ENCODE results near the gene HSPB8.

Gene HSPB8

GRCh38 chr12:119145367-119145766 is 33.4 kb upstream of the HSPB8 start:
- no peak overlapping the region for H3K4me3 ChIP-seq (replicated peaks; ENCODE audit: low read depth, low read length)
- no peak for TF ChIP-seq CTCF (IDR thresholded peaks at IDR 0.05; ENCODE audit: low read length, missing control alignments)
- no peak for DNase-seq (ENCODE audit: low read depth)

- TF ChIP-seq CTCF (IDR thresholded peaks at IDR 0.05; ENCODE audit: low read length, missing control alignments) = no peak
- no peak overlapping the region for H3K4me3 ChIP-seq (replicated peaks; ENCODE audit: low read depth, low read length)
- DNase-seq (ENCODE audit: low read depth) = no peak
Observed at GRCh38 chr12:119147847-119148448, 30.8 kb upstream of the HSPB8 start.

- DNase-seq (ENCODE audit: low read depth) = no peak
- no peak for TF ChIP-seq CTCF (IDR thresholded peaks at IDR 0.05; ENCODE audit: low read length, missing control alignments)
Observed at GRCh38 chr12:119149270-119149669, 29.5 kb upstream of the HSPB8 start.

GRCh38 chr12:119151445-119152026 is 27.2 kb upstream of the HSPB8 start:
- TF ChIP-seq CTCF (IDR thresholded peaks at IDR 0.05; ENCODE audit: low read length, missing control alignments) = no peak
- no peak overlapping the region for H3K4me3 ChIP-seq (replicated peaks; ENCODE audit: low read depth, low read length)
- peak; percentile 14 for DNase-seq (ENCODE audit: low read depth)

More at GRCh38 chr12:119149270-119149669, 29.5 kb upstream of the HSPB8 start:
- H3K4me3 ChIP-seq (replicated peaks; ENCODE audit: low read depth, low read length) = no peak overlapping the region

GRCh38 chr12:119153477-119154434 is 25.0 kb upstream of the HSPB8 start:
- TF ChIP-seq CTCF (IDR thresholded peaks at IDR 0.05; ENCODE audit: low read length, missing control alignments) = no peak
- no peak overlapping the region for H3K4me3 ChIP-seq (replicated peaks; ENCODE audit: low read depth, low read length)
- peak; percentile 40 for DNase-seq (ENCODE audit: low read depth)

- no peak for DNase-seq (ENCODE audit: low read depth)
- TF ChIP-seq CTCF (IDR thresholded peaks at IDR 0.05; ENCODE audit: low read length, missing control alignments) = no peak
- no peak overlapping the region for H3K4me3 ChIP-seq (replicated peaks; ENCODE audit: low read depth, low read length)
Observed at GRCh38 chr12:119154435-119154818, 24.3 kb upstream of the HSPB8 start.

Data from fibroblast of pulmonary artery (primary cell).